Renal cortical epithelial cell (primary cell): Measurements from ENCODE around the gene KRT38. TPM values are rescaled to one million over a fixed set of nuclear protein-coding genes. Genes with fewer than 3 reads are reported as not detected.
"Not testable (repeated sequence)": the region's sequence is repeated elsewhere in the genome, so short reads cannot be mapped to it uniquely, and the experiment has no call there.

Source experiments
- DNase-seq: peaks from one replicate; pipeline ENCODE4 v3.0.0-alpha.2; 2011; ENCODE audit warnings: low read depth
- total RNA-seq: library from RNA; depleted of rRNA; stranded (reverse); fragments of >200 nt; gene quantifications from 2 replicates; pipeline ENCODE4 v1.2.3, GENCODE V29; 2014

Gene KRT38
- total RNA-seq, 1 donor from 2014 or later = not detected

DNA sequence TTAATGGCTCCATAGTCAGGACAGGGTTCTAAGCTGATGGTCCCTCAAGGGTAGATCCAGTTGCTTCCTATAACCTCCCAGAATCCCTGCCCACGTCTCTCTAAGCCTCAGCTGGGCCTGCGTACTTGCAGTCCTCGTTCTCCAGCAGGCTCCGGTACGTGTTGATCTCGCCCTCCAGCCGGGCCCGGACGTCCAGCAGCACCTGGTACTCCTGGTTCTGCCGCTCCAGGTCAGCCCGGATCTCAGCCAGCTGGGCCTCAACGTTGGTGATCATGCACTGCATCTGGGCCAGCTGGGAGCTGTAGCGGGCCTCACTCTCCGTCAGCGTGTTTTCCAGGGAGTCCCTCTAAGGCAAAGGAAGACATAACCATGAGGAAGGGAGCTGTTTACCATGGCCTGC, 21.9 kb upstream of the KRT38 start:
- no peak for DNase-seq

DNA sequence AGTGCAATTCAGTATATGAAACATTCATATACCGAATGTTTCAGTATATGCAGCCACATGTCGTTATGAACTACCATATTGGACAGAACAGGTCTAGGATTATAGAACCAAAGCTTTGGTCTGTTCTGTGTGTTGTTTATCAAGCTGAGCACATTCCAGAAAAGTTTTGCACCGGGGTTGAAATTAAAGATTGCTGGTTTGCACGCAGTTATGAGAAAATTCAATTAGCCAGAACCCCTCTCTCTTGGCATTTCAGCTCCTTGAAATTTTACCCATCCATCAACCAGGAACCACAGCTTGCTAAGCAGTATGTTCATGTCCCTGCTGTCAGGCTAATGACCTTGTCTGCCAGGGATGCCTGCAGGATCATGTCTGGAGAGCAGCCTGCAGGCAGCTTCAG, 16.9 kb upstream of the KRT38 start:
- DNase-seq = no peak

DNA sequence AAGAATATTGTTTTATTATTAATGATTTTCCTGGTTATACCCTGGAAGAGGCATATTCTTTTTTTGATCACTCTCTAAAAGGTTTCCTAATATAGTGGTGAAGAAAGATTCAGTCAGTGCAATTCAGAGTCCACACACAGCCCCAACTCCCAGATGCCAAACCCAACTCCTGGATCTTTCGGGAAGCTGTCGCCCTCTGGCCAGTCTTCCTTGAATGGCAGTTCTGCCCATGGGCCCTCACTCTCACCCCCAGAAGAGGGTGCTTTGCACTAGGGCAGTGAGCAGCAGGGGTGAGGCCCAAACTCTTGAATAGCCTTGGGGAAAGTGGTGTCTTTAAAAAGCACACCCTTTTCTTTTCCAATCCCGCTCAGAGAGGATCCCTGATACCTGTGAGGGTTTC, 15.4 kb upstream of the KRT38 start:
- no peak for DNase-seq

DNA sequence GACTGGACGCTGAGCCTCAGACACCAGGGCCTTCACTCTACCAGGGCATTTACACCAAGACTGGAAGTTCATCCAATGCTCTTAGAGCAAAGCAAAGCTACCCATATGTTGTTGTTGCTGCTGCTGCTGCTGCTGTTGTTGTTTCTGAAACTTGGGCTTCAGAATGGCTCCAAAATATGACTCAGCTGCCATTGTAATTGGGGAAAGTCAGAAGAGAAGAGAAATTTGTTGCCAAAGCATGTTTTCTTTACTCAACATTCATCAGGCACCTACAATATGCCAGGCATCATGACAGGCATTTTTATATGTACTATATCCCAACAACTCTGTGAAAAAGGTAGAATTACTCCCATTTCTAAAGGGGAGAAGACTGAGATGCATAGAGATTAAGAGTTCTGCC, 14.5 kb upstream of the KRT38 start:
- peak; percentile 54 for DNase-seq

DNA sequence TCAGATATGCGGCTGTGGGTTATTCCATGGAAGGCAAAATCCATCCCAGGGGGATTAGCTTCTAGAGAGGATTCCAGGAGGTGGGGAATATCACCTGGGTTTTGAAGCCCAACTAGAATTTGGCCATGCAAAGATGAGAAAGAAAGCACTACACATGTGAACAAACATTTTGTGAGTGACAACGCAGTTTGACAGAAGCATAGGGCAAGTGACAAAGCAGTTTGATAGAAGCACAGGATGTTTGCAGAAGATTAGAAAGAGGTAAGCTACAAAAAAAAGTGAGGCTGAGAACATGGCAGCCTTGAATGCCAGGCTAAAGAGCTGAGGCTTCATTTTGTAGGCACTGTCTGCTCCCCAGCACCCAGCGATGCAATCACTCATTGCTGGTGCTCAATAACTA, 12.3 kb upstream of the KRT38 start:
- no peak for DNase-seq

DNA sequence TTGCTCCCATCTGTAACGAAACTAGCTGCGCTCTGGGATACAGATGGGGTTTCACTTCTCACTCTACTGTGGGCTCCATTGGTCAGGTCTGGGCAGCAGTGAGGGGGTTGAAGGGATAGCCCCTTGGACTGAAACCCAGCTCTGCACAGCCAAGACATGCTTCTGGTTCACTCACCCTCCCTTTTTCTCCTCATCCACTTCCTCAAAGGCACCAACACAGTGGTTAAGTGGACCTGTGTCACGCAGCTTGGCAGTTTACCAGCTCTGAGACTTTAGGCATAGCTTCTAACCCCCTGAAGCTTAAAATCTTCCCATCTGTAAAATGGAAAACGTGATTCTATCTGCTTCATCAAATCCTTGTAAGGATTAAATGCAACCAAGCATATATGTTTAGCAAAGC, 11.5 kb upstream of the KRT38 start:
- no peak for DNase-seq

DNA sequence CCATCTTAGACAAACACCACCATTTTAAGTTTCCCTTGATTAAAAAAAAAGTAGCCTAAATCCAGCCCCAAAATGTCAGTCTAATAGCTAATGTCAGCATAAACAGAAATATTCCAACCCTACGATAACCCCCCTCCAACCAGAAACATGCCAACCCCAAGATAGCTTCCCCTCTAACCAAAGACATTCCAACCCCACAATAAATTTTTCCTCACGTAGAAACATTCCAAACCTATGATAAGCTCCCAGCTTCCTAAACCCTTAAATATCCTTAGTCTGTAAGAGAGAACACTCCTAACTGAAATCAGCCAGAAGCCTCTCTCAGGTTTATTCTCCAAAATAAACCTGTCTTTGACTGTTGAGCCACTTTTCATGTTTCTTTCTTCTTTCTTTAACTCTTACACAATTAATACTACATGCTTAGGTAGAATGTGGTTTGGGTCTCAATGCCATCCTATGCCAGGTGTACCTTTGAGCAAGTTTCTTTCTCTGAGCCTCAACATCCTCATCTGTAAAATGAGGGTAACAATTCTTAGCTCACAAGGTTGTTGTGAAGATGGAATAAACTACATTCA, 10.5 kb upstream of the KRT38 start:
- no peak for DNase-seq

DNA sequence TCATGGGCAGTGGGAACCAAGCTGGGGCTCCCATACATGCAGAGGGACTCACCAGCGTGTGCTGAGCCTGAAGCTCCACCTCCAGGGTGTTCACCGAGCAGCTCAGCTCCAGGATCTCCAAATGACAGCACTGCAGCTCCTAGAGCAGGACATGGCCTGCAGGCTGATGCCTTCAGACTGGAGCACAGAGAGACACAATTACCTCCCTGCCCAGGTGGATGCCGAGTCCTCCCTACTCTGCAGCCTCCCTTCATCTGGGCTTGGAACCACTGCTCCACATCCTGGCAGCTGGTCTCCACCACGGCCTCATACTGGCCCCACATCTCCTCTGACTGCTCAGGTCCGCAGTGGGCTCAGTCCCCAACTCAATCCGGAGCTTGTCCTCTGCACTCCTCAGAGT, 8.2 kb upstream of the KRT38 start:
- DNase-seq = no peak

DNA sequence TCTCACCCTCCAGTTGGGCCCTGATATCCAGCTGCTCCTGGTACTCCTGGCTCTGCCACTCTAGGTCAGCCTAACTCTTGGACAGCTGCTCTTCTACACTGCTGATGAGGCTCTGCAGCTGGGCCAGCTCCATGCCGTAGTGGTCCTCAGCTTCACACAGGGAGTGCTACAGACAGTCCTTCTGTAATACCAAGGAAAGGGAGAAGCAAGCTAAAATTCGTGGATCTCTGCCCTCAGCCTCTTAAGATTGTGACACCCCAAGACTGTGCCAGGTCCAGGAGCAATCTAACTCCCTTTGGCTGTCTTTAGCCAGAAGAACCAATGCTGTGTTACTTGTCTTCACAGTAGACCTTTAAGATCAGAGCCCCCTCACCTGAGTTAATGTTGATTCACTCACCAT, 7.7 kb upstream of the KRT38 start:
- no peak for DNase-seq

DNA sequence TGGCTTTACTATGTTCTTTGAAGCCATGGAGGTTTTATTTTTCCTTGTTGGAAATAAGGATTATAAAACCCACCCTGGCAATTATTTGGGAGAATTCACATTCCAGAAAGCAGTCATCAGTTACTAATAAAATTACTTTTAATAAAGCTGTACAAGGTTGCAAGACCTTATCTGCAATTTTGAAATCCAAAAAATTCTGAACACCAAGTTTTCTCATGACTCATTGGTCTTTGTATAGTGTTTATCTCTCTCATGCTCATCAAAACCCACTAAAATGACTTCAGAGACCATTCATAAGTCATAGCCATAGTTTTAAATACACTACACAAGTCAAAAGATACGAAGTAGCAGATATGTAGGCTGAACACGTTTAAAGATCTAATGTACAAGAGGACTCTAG, 6.0 kb upstream of the KRT38 start:
- no peak for DNase-seq

DNA sequence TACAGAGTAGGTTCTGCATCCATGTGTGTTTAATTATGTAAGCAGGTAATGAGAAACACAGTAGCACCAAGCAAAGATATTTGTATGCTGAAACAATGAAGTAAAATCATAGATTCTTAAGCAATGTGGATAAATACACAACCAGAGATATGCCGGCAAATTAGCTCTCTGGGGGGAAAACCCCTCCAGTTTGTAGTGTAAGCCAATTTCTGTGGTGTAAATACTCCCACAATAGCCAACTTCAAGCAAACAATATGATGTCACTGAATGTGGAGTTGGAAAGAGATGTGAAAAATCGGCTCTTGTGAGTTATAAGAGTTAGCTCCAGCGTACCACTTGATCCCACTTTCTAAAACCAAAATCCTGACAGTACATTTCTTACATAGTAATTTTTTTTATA, 3.9 kb upstream of the KRT38 start:
- DNase-seq = no peak

DNA sequence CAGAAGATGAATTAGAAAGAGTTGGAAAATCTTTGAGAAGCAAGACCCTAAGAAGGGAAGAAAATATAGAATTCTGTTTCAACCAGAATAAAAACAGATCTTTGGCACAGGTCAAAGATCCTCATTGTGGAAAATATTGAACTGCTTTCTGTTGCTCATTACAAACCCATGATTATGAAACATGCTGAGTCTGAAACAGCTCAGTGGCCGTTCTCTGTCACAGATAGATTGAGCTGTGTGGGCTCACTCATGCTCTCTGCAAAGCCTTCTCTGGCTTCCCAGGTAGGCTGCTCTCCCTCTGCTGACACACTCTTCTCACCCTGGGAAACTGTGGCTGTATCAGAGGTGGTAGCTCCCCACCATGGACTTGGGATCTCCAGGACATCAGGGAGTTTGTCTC, 3.4 kb upstream of the KRT38 start:
- DNase-seq = no peak

DNA sequence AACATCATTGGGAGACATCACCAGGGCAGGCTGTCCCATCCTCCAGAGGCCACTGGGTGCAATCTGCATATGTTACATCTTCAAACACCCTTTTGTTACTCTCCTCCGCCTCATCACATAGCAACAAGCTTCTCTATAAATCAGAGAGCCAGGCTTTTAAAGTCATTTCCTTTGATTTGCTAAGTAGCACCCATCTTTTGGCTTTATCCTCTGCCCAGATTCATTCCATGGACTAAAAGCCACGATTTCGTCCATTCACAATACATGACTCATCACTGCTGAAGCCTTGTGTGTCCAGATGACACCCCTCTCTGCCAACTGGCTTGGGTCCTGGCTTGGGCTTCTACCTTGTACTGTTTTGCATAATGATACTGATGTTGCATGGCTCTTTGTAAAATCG, 2.0 kb upstream of the KRT38 start:
- peak; percentile 42 for DNase-seq

DNA sequence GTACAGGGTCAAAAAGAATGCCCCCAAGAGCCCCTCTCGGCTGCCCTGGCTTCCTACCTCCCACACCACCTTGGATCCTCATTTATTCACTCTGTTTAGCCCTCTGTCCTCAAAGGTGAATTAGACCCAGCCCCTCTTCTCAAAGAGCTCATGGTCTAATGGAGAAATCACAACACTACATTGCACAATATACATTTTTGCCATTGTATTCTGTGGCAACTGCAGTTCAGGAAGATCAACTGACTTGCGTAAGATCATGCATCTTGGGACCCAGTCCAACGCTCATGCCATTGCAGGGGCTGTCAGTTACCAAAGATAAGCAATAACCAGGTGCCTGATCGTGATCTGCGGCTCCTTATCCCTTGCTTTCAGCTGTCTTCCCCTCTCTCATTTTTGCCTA, 1.4 kb downstream of the KRT38 start:
- peak; percentile 69 for DNase-seq

DNA sequence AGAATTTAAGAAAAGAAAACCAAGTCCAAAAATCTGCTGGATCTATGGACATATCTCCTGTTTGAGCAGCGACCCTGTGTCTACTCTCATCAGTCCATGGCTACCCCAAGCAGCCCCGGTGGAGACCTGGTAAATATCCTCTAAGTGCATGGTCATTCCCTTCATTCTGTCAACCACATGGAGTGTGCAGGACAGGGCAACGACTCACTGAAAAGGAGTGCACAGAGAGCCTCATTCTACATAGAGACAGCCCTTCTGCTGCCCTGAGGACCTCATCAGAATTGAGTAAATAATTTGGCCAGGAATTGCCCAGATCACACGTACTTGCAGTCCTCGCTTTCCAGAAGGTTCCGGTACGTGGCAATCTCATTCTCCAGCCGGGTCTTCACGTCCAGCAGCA, 3.0 kb downstream of the KRT38 start:
- no peak for DNase-seq

DNA sequence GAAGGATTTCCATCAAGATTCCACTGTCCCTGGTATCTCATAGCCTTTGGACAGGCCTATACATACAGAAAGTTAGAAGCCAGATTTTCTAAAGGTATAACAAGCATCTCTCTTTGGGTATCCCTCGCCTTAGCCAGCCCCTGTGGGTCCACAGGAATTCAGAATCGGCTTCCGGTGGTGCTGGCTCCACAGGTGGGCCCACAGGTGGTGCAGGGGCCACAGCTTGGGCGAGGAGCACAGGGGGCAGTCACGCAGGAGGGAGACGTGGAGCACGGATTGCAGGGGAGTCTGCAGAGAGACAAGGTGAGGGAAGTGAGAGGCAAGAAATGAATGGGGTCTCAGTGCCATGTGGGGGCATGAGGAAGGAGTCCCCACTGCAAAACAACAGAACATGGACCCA, 3.5 kb downstream of the KRT38 start:
- no peak for DNase-seq

DNA sequence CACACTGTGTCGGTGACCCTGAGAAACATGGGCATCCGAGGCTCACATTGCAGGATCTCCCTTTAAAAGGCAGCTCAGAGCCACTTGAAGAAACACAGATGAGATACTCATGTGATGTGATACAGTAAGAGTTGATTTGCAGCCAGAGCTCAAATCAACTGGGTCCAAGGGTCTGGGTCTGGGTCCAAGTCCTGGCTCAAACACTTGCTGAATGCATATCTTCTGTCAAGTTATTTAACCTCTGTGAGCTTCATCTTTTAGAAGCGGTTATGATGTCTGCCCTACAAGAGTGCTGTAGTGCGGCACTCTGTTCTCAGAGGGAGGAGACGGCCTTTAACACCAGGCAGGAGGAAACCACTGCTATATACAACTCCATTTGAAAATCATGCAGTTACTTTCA, 6.4 kb downstream of the KRT38 start:
- no peak for DNase-seq

DNA sequence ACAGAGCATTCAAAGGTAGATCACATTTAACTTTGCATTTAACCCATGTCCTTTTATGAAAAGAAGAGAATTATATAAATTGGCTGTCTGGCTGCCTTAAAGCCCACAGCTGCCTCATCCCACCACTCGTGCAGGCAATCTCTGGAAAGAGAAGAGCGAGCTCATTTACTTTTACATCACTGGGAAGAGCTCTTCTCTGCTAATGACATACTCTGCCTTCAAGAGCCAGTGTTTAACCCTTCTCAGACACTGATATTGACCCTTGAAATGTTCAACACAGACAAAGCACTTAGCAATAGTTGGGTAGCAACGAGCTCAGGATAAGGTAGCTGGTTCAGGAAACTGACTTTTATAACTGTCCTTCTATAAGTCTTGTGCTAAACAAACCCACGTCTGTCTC, 6.8 kb downstream of the KRT38 start:
- DNase-seq = no peak

DNA sequence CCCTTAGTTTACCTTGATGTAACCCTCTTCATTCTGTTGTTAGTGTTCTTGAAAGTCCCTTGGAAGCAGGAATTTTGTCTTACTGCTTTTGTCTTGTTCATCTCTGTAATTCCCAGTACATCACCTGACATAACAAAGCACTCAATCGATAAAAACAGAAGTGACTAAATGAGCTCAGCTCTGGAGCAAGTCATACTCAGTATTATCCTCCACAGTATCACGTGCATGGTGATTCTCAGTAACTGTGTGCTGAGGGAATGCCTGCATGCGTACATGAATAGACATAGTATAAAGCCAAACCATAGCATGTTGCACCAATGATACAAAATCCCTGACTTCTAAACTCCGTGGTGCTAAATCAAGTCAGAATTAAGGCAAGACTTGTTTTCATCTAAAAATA, 7.2 kb downstream of the KRT38 start:
- DNase-seq = no peak

DNA sequence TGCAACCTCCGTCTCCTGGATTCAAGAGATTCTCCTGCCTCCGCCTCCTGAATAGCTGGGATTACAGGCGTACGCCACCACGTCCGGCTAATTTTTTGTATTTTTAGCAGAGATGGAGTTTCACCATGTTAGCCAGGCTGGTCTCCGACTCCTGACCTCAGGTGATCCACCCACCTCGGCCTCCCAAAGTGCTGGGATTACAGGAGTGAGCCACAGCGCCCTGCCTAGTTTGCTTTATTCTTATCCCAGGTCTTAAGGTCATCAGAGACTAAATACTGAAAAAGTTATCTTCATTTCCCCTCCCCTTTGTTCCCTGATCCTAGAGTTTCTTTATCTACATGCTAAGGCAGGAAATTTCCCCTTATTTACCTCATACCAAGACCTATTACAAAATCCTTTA, 10.4 kb downstream of the KRT38 start:
- not testable (repeated sequence) for DNase-seq

DNA sequence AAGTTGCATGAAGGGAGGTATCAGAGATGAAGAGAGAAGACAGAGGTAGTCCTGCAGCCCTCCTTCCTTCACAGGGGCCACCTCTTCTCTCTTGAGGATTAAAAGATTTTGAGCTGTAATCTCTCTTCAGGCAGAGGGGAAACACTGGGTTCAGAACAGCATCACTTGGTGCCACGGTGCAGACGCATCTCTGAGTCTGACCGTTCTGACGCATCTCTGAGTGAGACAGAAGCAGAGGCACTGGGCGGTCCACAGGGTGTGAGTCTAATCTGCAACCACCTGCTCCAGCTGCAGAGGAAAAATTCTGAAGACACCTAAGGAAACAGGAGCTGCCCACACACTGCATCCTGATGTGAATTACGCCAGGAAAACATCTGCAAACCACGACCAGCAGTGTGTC, 11.1 kb downstream of the KRT38 start:
- DNase-seq = no peak

DNA sequence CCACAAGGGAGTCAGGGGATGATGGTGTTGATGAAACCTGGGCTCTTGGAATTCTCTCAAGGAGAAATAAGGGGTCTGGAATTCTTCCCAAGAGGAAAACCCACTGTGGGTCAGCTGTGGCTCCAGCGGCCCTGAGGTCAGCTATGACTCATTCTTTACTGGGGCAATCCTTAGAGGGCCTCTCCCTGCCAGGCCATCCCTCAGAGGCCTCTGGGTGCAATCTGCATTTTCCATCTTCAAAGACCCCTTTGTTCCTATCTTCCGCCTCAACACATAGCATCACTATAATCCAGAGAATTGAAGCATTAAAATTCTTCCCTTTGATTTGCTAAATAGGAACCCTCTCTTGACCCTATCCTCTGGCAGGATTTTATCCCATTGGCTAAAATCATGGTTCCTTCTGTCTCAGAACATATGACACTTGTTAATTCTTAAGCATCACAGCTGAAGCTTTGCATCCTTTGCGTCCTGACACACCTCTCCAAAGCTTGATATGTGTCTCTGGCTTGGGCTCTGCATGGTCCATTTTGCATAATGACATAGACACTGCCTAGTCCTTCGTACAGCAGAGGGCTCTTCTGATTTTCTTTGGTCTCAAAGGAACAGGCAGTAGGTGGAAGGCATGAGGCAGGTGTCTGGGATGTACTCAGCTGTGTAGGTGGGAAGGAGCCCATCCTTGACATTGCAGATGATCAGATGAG, 12.0 kb downstream of the KRT38 start:
- DNase-seq = peak; percentile 36

DNA sequence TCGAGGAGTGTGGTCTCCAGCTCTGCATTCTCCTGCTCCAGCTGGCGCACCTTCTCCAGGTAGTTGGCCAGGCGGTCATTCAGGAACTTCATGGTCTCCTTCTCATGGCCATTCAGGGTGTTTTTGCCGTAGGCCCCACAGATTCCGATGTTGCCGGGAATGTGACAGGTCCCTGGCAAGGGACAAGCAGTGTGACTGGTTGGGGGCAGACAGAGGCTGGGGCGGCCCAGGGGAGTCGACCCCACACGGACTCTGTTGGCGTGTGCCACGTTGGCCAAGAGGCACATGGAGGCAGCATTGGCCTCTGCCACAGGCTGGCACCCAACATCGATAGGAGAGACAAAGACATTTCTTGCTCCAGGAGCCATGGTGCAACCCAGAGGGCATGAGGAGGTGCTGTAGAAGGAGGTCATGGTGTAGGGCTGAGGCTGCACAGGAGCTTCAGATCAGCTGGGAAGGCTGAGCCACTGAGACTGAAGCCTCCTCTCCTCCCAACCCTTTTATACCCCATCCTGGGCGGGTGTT, 16.6 kb downstream of the KRT38 start, which contains the start of gene KRT37:
KRT37 (minus strand) TSS at position 475 of the 525 bp plus-strand sequence; CDS start at position 413, 62 bp downstream.
- DNase-seq = no peak

DNA sequence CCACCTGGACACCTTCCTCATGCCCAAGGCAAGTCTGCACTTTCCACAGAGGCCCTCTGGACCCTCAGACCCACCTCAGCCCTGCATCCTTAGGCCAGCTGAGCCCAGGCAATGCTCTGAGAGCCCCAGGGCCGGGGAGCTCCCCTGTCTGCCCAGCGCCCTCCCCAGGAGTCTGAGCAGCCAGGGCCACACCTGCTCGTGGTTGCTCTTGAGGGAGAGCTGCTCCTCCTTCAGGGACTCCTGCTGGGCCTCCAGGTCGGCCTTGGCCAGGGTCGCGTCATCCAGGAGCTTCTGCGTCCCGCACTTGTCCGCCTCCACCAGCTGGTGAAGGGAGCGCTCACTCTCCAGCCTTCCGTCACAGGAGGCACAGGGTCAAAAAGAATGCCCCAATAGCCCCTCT, 18.2 kb downstream of the KRT38 start:
- DNase-seq = not testable (repeated sequence)
